ENCODE results near the gene OXCT1.
"Not testable (repeated sequence)": the region's sequence is repeated elsewhere in the genome, so short reads cannot be mapped to it uniquely, and the experiment has no call there.

The OXCT1 gene

DNA sequence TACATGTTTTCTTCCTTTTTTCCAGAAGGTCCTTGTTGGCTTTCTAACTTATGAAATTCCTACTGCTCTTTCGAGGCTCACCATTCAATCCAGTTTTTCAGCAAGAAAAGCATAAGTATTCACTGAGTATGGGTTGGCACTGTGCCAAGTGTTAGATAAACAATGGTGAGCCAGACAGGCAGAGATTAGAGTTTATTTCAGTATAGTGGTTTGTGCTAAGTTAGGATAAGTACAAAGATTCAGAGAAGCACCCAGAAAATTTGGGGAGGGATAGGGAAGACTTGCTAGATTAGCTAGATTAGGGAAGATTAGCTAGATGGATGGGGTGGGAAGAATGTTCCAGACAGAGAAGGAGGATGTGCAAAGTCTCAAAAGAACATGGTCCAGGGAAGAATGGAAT is 122.9 kb downstream of the OXCT1 start:
- no peaks in the 10 kb centered on the region for H3K9me3 ChIP-seq (ENCODE audit: control insufficient read depth, low read length)
- no peak overlapping the region for H2BK15ac ChIP-seq (ENCODE audit: low read depth, poor library complexity, severe bottlenecking)
- no peak overlapping the region for H3K9ac ChIP-seq (ENCODE audit: low read length)
- no peak overlapping the region for H3K14ac ChIP-seq (ENCODE audit: low read length in 2 of 2)
- no peak overlapping the region for H2BK120ac ChIP-seq (ENCODE audit: low read depth, low read length)
- no peak overlapping the region for H3K4me3 ChIP-seq (ENCODE audit: insufficient read depth in 1 of 2, low read depth in 1 of 2, low read length in 2 of 2)
- H3K27ac ChIP-seq (ENCODE audit: low read length, poor library complexity, severe bottlenecking): peak overlapping the region; percentile 34
- H2BK12ac ChIP-seq (ENCODE audit: low read length in 2 of 2): no peak overlapping the region
- H4K8ac ChIP-seq (ENCODE audit: low read length): no peak overlapping the region
- H3K36me3 ChIP-seq (ENCODE audit: control insufficient read depth in 1 of 2, insufficient read depth in 2 of 2, low read depth in 1 of 2, low read length in 2 of 2): peaks cover 0 to 36% of the 10 kb centered on the region in 2 experiments
- WGBS: 89% methylated on average over 1 of the region's 1 CpG
- H3K4me2 ChIP-seq (ENCODE audit: low read length, poor library complexity, severe bottlenecking): no peak overlapping the region
- H2BK5ac ChIP-seq (ENCODE audit: low read depth, low read length, poor library complexity, severe bottlenecking): no peak overlapping the region
- no peak overlapping the region for H2AFZ ChIP-seq (ENCODE audit: low read depth, low read length)
- H2AK5ac ChIP-seq (ENCODE audit: low read length, severe bottlenecking): no peak overlapping the region
- H3K4me1 ChIP-seq (ENCODE audit: control insufficient read depth, insufficient read depth, low read depth, low read length): peaks cover 2% of the 10 kb centered on the region
- DNase-seq: peak; percentile 61
- H4K91ac ChIP-seq (ENCODE audit: low read length): no peak overlapping the region
- H3K79me1 ChIP-seq (replicated peaks; ENCODE audit: low read length, poor library complexity, severe bottlenecking): no peaks in the 10 kb centered on the region
- no peak overlapping the region for H3K23ac ChIP-seq (ENCODE audit: low read length in 2 of 2)
- no peak overlapping the region for H3K4ac ChIP-seq (ENCODE audit: low read depth in 1 of 2, low read length in 2 of 2)
- H3K18ac ChIP-seq (ENCODE audit: low read depth in 1 of 2, low read length in 2 of 2): no peak overlapping the region
- H3K27me3 ChIP-seq (ENCODE audit: control insufficient read depth in 1 of 2, insufficient read depth in 1 of 2, low read length in 2 of 2): no peaks in the 10 kb centered on the region

DNA sequence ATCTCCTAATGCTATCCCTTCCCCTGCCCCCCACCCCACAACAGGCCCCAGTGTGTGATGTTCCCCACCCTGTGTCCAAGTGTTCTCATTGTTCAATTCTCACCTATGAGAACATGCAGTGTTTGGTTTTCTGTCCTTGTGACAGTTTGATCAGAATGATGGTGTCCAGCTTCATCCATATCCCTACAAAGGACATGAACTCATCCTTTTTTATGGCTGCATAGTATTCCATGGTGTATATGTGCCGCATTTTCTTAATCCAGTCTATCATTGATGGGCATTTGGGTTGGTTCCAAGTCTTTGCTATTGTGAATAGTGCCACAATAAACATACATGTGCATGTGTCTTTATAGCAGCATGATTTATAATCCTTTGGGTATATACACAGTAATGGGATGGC is 127.6 kb downstream of the OXCT1 start:
- H2BK12ac ChIP-seq (ENCODE audit: low read length in 2 of 2); H2AFZ ChIP-seq (ENCODE audit: low read depth, low read length); H3K27me3 ChIP-seq (ENCODE audit: control insufficient read depth in 1 of 2, insufficient read depth in 1 of 2, low read length in 2 of 2); H2BK120ac ChIP-seq (ENCODE audit: low read depth, low read length); H3K4me3 ChIP-seq (ENCODE audit: insufficient read depth in 1 of 2, low read depth in 1 of 2, low read length in 2 of 2); H3K27ac ChIP-seq (ENCODE audit: low read length, poor library complexity, severe bottlenecking); H3K18ac ChIP-seq (ENCODE audit: low read depth in 1 of 2, low read length in 2 of 2); H3K9ac ChIP-seq (ENCODE audit: low read length); H4K91ac ChIP-seq (ENCODE audit: low read length); H3K23ac ChIP-seq (ENCODE audit: low read length in 2 of 2); H2BK5ac ChIP-seq (ENCODE audit: low read depth, low read length, poor library complexity, severe bottlenecking); H2AK5ac ChIP-seq (ENCODE audit: low read length, severe bottlenecking); H3K4me1 ChIP-seq (ENCODE audit: control insufficient read depth, insufficient read depth, low read depth, low read length); H2BK15ac ChIP-seq (ENCODE audit: low read depth, poor library complexity, severe bottlenecking); H3K14ac ChIP-seq (ENCODE audit: low read length in 2 of 2); H4K8ac ChIP-seq (ENCODE audit: low read length); H3K4ac ChIP-seq (ENCODE audit: low read depth in 1 of 2, low read length in 2 of 2); H3K79me1 ChIP-seq (replicated peaks; ENCODE audit: low read length, poor library complexity, severe bottlenecking); DNase-seq; H3K9me3 ChIP-seq (ENCODE audit: control insufficient read depth, low read length); H3K4me2 ChIP-seq (ENCODE audit: low read length, poor library complexity, severe bottlenecking): not testable (repeated sequence)
- WGBS: no CpG with 5 or more reads among the region's 1 CpG
- H3K36me3 ChIP-seq (ENCODE audit: control insufficient read depth in 1 of 2, insufficient read depth in 2 of 2, low read depth in 1 of 2, low read length in 2 of 2): peaks cover 0 to 39% of the 10 kb centered on the region in 2 experiments

GRCh38 chr5:41738710-41739354 is 131.4 kb downstream of the OXCT1 start:
- Histone ChIP-seq H3K4me3 (ENCODE audit: insufficient read depth in 1 of 2, low read depth in 1 of 2, low read length in 2 of 2) (no peak overlapping the region), H3K4ac (ENCODE audit: low read depth in 1 of 2, low read length in 2 of 2) (no peak overlapping the region), H3K18ac (ENCODE audit: low read depth in 1 of 2, low read length in 2 of 2) (no peak overlapping the region), H3K4me2 (ENCODE audit: low read length, poor library complexity, severe bottlenecking) (no peak overlapping the region), H3K27me3 (ENCODE audit: control insufficient read depth in 1 of 2, insufficient read depth in 1 of 2, low read length in 2 of 2) (no peaks in the 10 kb centered on the region), H2BK15ac (ENCODE audit: low read depth, poor library complexity, severe bottlenecking) (no peak overlapping the region), H4K8ac (ENCODE audit: low read length) (no peak overlapping the region), H3K27ac (ENCODE audit: low read length, poor library complexity, severe bottlenecking) (no peak overlapping the region), H2BK120ac (ENCODE audit: low read depth, low read length) (no peak overlapping the region), H3K36me3 (ENCODE audit: control insufficient read depth in 1 of 2, insufficient read depth in 2 of 2, low read depth in 1 of 2, low read length in 2 of 2) (peaks cover 0 to 51% of the 10 kb centered on the region in 2 experiments), H3K14ac (ENCODE audit: low read length in 2 of 2) (no peak overlapping the region), H3K9ac (ENCODE audit: low read length) (no peak overlapping the region), H2BK12ac (ENCODE audit: low read length in 2 of 2) (no peak overlapping the region), H3K9me3 (ENCODE audit: control insufficient read depth, low read length) (no peaks in the 10 kb centered on the region), H2BK5ac (ENCODE audit: low read depth, low read length, poor library complexity, severe bottlenecking) (no peak overlapping the region), H4K91ac (ENCODE audit: low read length) (no peak overlapping the region), H2AFZ (ENCODE audit: low read depth, low read length) (no peak overlapping the region), H3K4me1 (ENCODE audit: control insufficient read depth, insufficient read depth, low read depth, low read length) (no peaks in the 10 kb centered on the region), H3K79me1 (replicated peaks; ENCODE audit: low read length, poor library complexity, severe bottlenecking) (no peaks in the 10 kb centered on the region), H3K23ac (ENCODE audit: low read length in 2 of 2) (no peak overlapping the region), H2AK5ac (ENCODE audit: low read length, severe bottlenecking) (no peak overlapping the region)
- DNase-seq: no peak
- WGBS: 90% methylated on average over 2 of the region's 3 CpGs

GRCh38 chr5:41736641-41737040 is 133.6 kb downstream of the OXCT1 start:
- Histone ChIP-seq H3K79me1 (replicated peaks; ENCODE audit: low read length, poor library complexity, severe bottlenecking) (no peaks in the 10 kb centered on the region), H2BK12ac (ENCODE audit: low read length in 2 of 2) (no peak overlapping the region), H2AK5ac (ENCODE audit: low read length, severe bottlenecking) (no peak overlapping the region), H2AFZ (ENCODE audit: low read depth, low read length) (no peak overlapping the region), H2BK5ac (ENCODE audit: low read depth, low read length, poor library complexity, severe bottlenecking) (no peak overlapping the region), H3K27ac (ENCODE audit: low read length, poor library complexity, severe bottlenecking) (no peak overlapping the region), H3K23ac (ENCODE audit: low read length in 2 of 2) (no peak overlapping the region), H2BK120ac (ENCODE audit: low read depth, low read length) (no peak overlapping the region), H3K4ac (ENCODE audit: low read depth in 1 of 2, low read length in 2 of 2) (no peak overlapping the region), H4K91ac (ENCODE audit: low read length) (no peak overlapping the region), H3K14ac (ENCODE audit: low read length in 2 of 2) (no peak overlapping the region), H3K27me3 (ENCODE audit: control insufficient read depth in 1 of 2, insufficient read depth in 1 of 2, low read length in 2 of 2) (no peaks in the 10 kb centered on the region), H3K4me3 (ENCODE audit: insufficient read depth in 1 of 2, low read depth in 1 of 2, low read length in 2 of 2) (no peak overlapping the region), H3K9ac (ENCODE audit: low read length) (no peak overlapping the region), H3K18ac (ENCODE audit: low read depth in 1 of 2, low read length in 2 of 2) (no peak overlapping the region), H3K4me2 (ENCODE audit: low read length, poor library complexity, severe bottlenecking) (no peak overlapping the region), H3K9me3 (ENCODE audit: control insufficient read depth, low read length) (no peaks in the 10 kb centered on the region), H3K4me1 (ENCODE audit: control insufficient read depth, insufficient read depth, low read depth, low read length) (no peaks in the 10 kb centered on the region), H4K8ac (ENCODE audit: low read length) (no peak overlapping the region), H2BK15ac (ENCODE audit: low read depth, poor library complexity, severe bottlenecking) (no peak overlapping the region), H3K36me3 (ENCODE audit: control insufficient read depth in 1 of 2, insufficient read depth in 2 of 2, low read depth in 1 of 2, low read length in 2 of 2) (peaks cover 0 to 51% of the 10 kb centered on the region in 2 experiments)
- DNase-seq: no peak

Measured in mesenchymal stem cell (in vitro differentiated cells and primary cell).